Uterus (tissue), 4 donors: ENCODE data around the gene LPAR1. TPM values are rescaled to one million over a fixed set of nuclear protein-coding genes. Genes with fewer than 3 reads are reported as not detected.

ENCODE experiments used
- DNase-seq, 2 donors: peaks; one replicate each; pipeline ENCODE4 v3.0.0-alpha.2; 2019 to 2020
- H3K27ac ChIP-seq, 2 donors: fragments of 200-600 bp; sonication (generic); 1 replicate in 1 of 2; 2 replicates in 1 of 2; pipeline ENCODE4 v1.5.1; 2016 to 2018
- H3K27me3 ChIP-seq, 2 donors: fragments of 200-600 bp; sonication (generic); one replicate each; pipeline ENCODE4 v1.5.1; 2018 to 2019; ENCODE audit warnings: control low read depth in 1 of 2
- H3K36me3 ChIP-seq, 2 donors: fragments of 200-600 bp; sonication (generic); one replicate each; pipeline ENCODE4 v1.5.1; 2019; ENCODE audit warnings: control low read depth in 1 of 2
- H3K4me1 ChIP-seq, 2 donors: fragments of 200-600 bp; sonication (generic); one replicate each; pipeline ENCODE4 v1.5.1; 2018 to 2019; ENCODE audit warnings: control low read depth in 1 of 2
- H3K4me3 ChIP-seq, 2 donors: fragments of 200-600 bp; sonication (generic); 1 replicate in 1 of 2; 2 replicates in 1 of 2; pipeline ENCODE4 v1.5.1; 2018 to 2019; ENCODE audit warnings: mild to moderate bottlenecking in 1 of 2
- H3K9me3 ChIP-seq, 2 donors: fragments of 200-600 bp; sonication (generic); one replicate each; pipeline ENCODE4 v1.5.1; 2019; ENCODE audit warnings: control low read depth in 1 of 2
- CTCF ChIP-seq, 4 experiments: fragments of 200-600 bp in 2 of 4; fragments of 450-650 bp in 2 of 4; sonication (generic) in 2 of 4; IDR thresholded peaks; one replicate each; pipeline ENCODE4 v1.5.1; 2016 to 2019; ENCODE audit warnings: antibody characterized with exemption in 4 of 4, mild to moderate bottlenecking in 2 of 4, moderate library complexity in 1 of 4
- POLR2A ChIP-seq, 2 donors: fragments of 450-650 bp; IDR thresholded peaks; one replicate each; pipeline ENCODE4 v1.6.1; 2016; ENCODE audit warnings: antibody characterized with exemption in 2 of 2, mild to moderate bottlenecking in 1 of 2, moderate library complexity in 1 of 2
- intact Hi-C: fragments of 100-400 bp; cut with DNase I; formaldehyde crosslinking; loops from one replicate; pipeline ENCODE4 v1.15.1; 2023; ENCODE audit warnings: low total_unique reads
- total RNA-seq, 4 donors: library from RNA; depleted of rRNA in 3 of 4; stranded (reverse); fragments of >200 nt in 3 of 4; gene quantifications; one replicate each; pipeline versions ENCODE4 v1.1.0 to v1.2.4, GENCODE V29; 2014 to 2023
- donor health status: DM: yes; HTN: yes; CAD: no.

LPAR1 gene
- total RNA-seq, 4 donors from 2014 or later, result 12.3 to 68.0 (median 51.0) TPM

- intact Hi-C loops, result no loop called here
- Histone ChIP-seq H3K4me3 (no peak overlapping the region), H3K27me3 (no peaks in the 10 kb centered on the region), H3K36me3 (no peaks in the 10 kb centered on the region), H3K9me3 (no peaks in the 10 kb centered on the region), H3K27ac (no peak overlapping the region), H3K4me1 (no peaks in the 10 kb centered on the region)
- DNase-seq, result no peak
- TF ChIP-seq POLR2A (IDR thresholded peaks at IDR 0.05) (no peak), CTCF (IDR thresholded peaks at IDR 0.05) (no peak)
These were observed 33.3 kb downstream of the LPAR1 start for GRCh38 chr9:111004936-111005335.

- Histone ChIP-seq H3K9me3 (no peaks in the 10 kb centered on the region), H3K36me3 (no peaks in the 10 kb centered on the region), H3K4me1 (no peaks in the 10 kb centered on the region), H3K27me3 (no peaks in the 10 kb centered on the region), H3K4me3 (no peak overlapping the region), H3K27ac (no peak overlapping the region)
- no peak for TF ChIP-seq CTCF (IDR thresholded peaks at IDR 0.05)
- no peak for TF ChIP-seq POLR2A (IDR thresholded peaks at IDR 0.05)
- intact Hi-C loops, result no loop called here
- DNase-seq, result no peak
These were observed 35.1 kb downstream of the LPAR1 start for GRCh38 chr9:111003182-111003581.

- no peaks in the 10 kb centered on the region for H3K9me3 ChIP-seq
- H3K27ac ChIP-seq, result no peak overlapping the region
- H3K4me3 ChIP-seq, result no peak overlapping the region
- H3K4me1 ChIP-seq, result no peaks in the 10 kb centered on the region
- no peak for DNase-seq
- H3K36me3 ChIP-seq, result no peaks in the 10 kb centered on the region
- no peak for TF ChIP-seq CTCF (IDR thresholded peaks at IDR 0.05)
- TF ChIP-seq POLR2A (IDR thresholded peaks at IDR 0.05), result no peak
- intact Hi-C loops, result no loop called here
- no peaks in the 10 kb centered on the region for H3K27me3 ChIP-seq
These were observed 36.7 kb downstream of the LPAR1 start for GRCh38 chr9:111001526-111001925.

- H3K9me3 ChIP-seq, result no peaks in the 10 kb centered on the region
- H3K36me3 ChIP-seq, result no peaks in the 10 kb centered on the region
- H3K4me1 ChIP-seq, result no peaks in the 10 kb centered on the region
- no peak overlapping the region for H3K27ac ChIP-seq
- intact Hi-C loops, result no loop called here
- H3K4me3 ChIP-seq, result no peak overlapping the region
- no peak for DNase-seq
- H3K27me3 ChIP-seq, result no peaks in the 10 kb centered on the region
- no peak for TF ChIP-seq CTCF (IDR thresholded peaks at IDR 0.05)
- TF ChIP-seq POLR2A (IDR thresholded peaks at IDR 0.05), result no peak
These were observed 38.1 kb downstream of the LPAR1 start for GRCh38 chr9:111000202-111000601.

- intact Hi-C loops, result no loop called here
- Histone ChIP-seq H3K27me3 (no peaks in the 10 kb centered on the region), H3K4me1 (no peaks in the 10 kb centered on the region)
These were observed 38.9 kb downstream of the LPAR1 start for GRCh38 chr9:110999379-110999778.

More at GRCh38 chr9:110999379-110999778, 38.9 kb downstream of the LPAR1 start:
- no peaks in the 10 kb centered on the region for H3K36me3 ChIP-seq
- H3K4me3 ChIP-seq, result no peak overlapping the region
- H3K9me3 ChIP-seq, result no peaks in the 10 kb centered on the region
- H3K27ac ChIP-seq, result no peak overlapping the region
- TF ChIP-seq CTCF (IDR thresholded peaks at IDR 0.05) (no peak), POLR2A (IDR thresholded peaks at IDR 0.05) (no peak)
- DNase-seq, result no peak
